ENCODE measurements around the gene IL10.

GRCh38 chr1:206760590-206760989, 11.7 kb downstream of the IL10 start:
- no peak for TF ChIP-seq CTCF (IDR thresholded peaks at IDR 0.05)
- TF ChIP-seq POLR2A (IDR thresholded peaks at IDR 0.05) = no peak
- TF ChIP-seq EP300 (IDR thresholded peaks at IDR 0.05) = no peak

Measured in suprapubic skin (tissue), 3 donors.